SK-N-SH (cell line): Measurements from ENCODE around the gene ABHD2. TPM values are rescaled to one million over a fixed set of nuclear protein-coding genes. Genes with fewer than 3 reads are reported as not detected.

Experiments
- CTCF ChIA-PET: fragments of 300-600, 350-600 bp; formaldehyde crosslinking; extraction: SDS; loops from one replicate; lab custom pipeline; 2021; lab: Yijun Ruan, JAX
- POLR2A ChIA-PET: fragments of 350-600 bp; sonication (Branson Sonifier 250); formaldehyde crosslinking; extraction: SDS; loops from one replicate; lab custom pipeline; 2020; ENCODE audit warnings: antibody characterized with exemption, inconsistent platforms; lab: Yijun Ruan, JAX
- DNase-seq: peaks from one replicate; pipeline ENCODE4 v3.0.0; 2012
- H2AFZ ChIP-seq: fragments of 200-600 bp; sonication (generic); 2 replicates; pipeline ENCODE4 v1.8.1; 2016; ENCODE audit warnings: antibody characterized with exemption, mild to moderate bottlenecking, low read depth
- H3F3A ChIP-seq: fragments of 200-600 bp; sonication (generic); replicated peaks from 2 replicates; pipeline ENCODE3; 2016; ENCODE audit warnings: antibody characterized with exemption, mild to moderate bottlenecking; ENCODE audit not compliant: insufficient read depth
- H3K27ac ChIP-seq, 2 experiments: fragments of 200-500 bp in 1 of 2; fragments of 200-600 bp in 1 of 2; sonication (Bioruptor generic) in 1 of 2; sonication (generic), shearing (Covaris generic) in 1 of 2; 2 replicates each; pipeline versions ENCODE4 v1.5.1 to v1.6.1; 2014 to 2016; ENCODE audit warnings: low read depth in 2 of 2, inconsistent platforms in 1 of 2, low read length in 1 of 2, mild to moderate bottlenecking in 1 of 2, mixed read lengths in 1 of 2
- H3K27me3 ChIP-seq: fragments of 200-600 bp; sonication (generic), shearing (Covaris generic); 2 replicates; pipeline ENCODE4 v1.6.1; 2016; ENCODE audit warnings: mixed run types; ENCODE audit not compliant: insufficient read depth
- H3K36me3 ChIP-seq, 2 experiments: fragments of 200-500 bp in 1 of 2; fragments of 200-600 bp in 1 of 2; sonication (Bioruptor generic) in 1 of 2; sonication (generic) in 1 of 2; replicated peaks in 1 of 2; 2 replicates each; pipeline versions ENCODE3 to v1.5.1; 2014 to 2016; ENCODE audit warnings: low read length in 1 of 2, mild to moderate bottlenecking in 1 of 2; ENCODE audit not compliant: insufficient read depth in 2 of 2, control insufficient read depth in 1 of 2
- H3K4me1 ChIP-seq, 2 experiments: fragments of 200-500 bp in 1 of 2; fragments of 200-600 bp in 1 of 2; sonication (Bioruptor generic) in 1 of 2; sonication (generic), shearing (Covaris generic) in 1 of 2; 2 replicates each; pipeline versions ENCODE4 v1.5.1 to v1.6.1; 2014 to 2016; ENCODE audit warnings: low read depth in 1 of 2, low read length in 1 of 2, mixed run types in 1 of 2; ENCODE audit not compliant: insufficient read depth in 2 of 2, control insufficient read depth in 1 of 2
- H3K4me2 ChIP-seq: fragments of 200-600 bp; sonication (generic), shearing (Covaris generic); 2 replicates; pipeline ENCODE4 v1.6.1; 2017; ENCODE audit warnings: mixed run types
- H3K4me3 ChIP-seq, 2 experiments: fragments of 200-500 bp in 1 of 2; fragments of 200-600 bp in 1 of 2; sonication (Bioruptor generic) in 1 of 2; sonication (generic), shearing (Covaris generic) in 1 of 2; 2 replicates each; pipeline versions ENCODE4 v1.5.1 to v1.8.1; 2014 to 2016; ENCODE audit warnings: low read depth in 2 of 2, inconsistent platforms in 1 of 2, low read length in 1 of 2, mild to moderate bottlenecking in 1 of 2, mixed read lengths in 1 of 2, moderate library complexity in 1 of 2
- H3K79me2 ChIP-seq: fragments of 200-600 bp; sonication (generic); 2 replicates; pipeline ENCODE4 v1.8.1; 2017; ENCODE audit warnings: mild to moderate bottlenecking; ENCODE audit not compliant: insufficient read depth
- H3K9ac ChIP-seq: fragments of 200-600 bp; sonication (generic); 2 replicates; pipeline ENCODE4 v1.6.1; 2017; ENCODE audit warnings: mixed run types
- H3K9me2 ChIP-seq: fragments of 200-600 bp; sonication (generic); 2 replicates; pipeline ENCODE4 v1.6.1; 2017; ENCODE audit warnings: mixed run types
- H3K9me3 ChIP-seq: fragments of 200-600 bp; sonication (generic); 2 replicates; pipeline ENCODE4 v1.6.1; 2017; ENCODE audit warnings: mixed run types, mild to moderate bottlenecking, moderate library complexity
- H4K20me1 ChIP-seq: fragments of 200-600 bp; sonication (generic); 2 replicates; pipeline ENCODE4 v1.6.1; 2017; ENCODE audit warnings: mild to moderate bottlenecking, mixed run types; ENCODE audit not compliant: insufficient read depth
- CTCF ChIP-seq: fragments of 200-600 bp; sonication (generic); IDR thresholded peaks from 2 replicates; pipeline ENCODE4 v1.6.1; 2017; ENCODE audit warnings: antibody characterized with exemption, mild to moderate bottlenecking, moderate library complexity
- ELF1 ChIP-seq: IDR thresholded peaks from 2 replicates; pipeline ENCODE4 v1.4.0; 2012
- EZH2phosphoT487 ChIP-seq: fragments of 200-600 bp; sonication (generic); IDR thresholded peaks from 2 replicates; pipeline ENCODE4 v1.6.1; 2017; ENCODE audit warnings: low read depth, mixed run types, mild to moderate bottlenecking, antibody characterized with exemption, moderate library complexity, borderline replicate concordance
- GATA2 ChIP-seq: sonication (generic); formaldehyde crosslinking; IDR thresholded peaks from 2 replicates; pipeline ENCODE4 v1.5.0; 2020; ENCODE audit warnings: mild to moderate bottlenecking, missing genetic modification reagents
- IRF3 ChIP-seq: fragments of 150-350 bp; IDR thresholded peaks from 2 replicates; pipeline ENCODE4 v1.6.1; 2016; ENCODE audit warnings: mild to moderate bottlenecking, low read depth, low read length
- MAX ChIP-seq: IDR thresholded peaks from 2 replicates; pipeline ENCODE4 v1.4.0; 2012; ENCODE audit warnings: low read depth
- PBX3 ChIP-seq: IDR thresholded peaks from 2 replicates; pipeline ENCODE4; 2012
- RCOR1 ChIP-seq: fragments of 150-350 bp; IDR thresholded peaks from 2 replicates; pipeline ENCODE4 v1.6.1; 2017; ENCODE audit warnings: antibody characterized with exemption, low read length
- REST ChIP-seq: IDR thresholded peaks from 2 replicates; pipeline ENCODE4 v1.6.1; 2012; ENCODE audit warnings: mild to moderate bottlenecking, low read depth, low read length, moderate library complexity
- YY1 ChIP-seq: IDR thresholded peaks from 2 replicates; pipeline ENCODE4 v1.4.0; 2012; ENCODE audit warnings: low read depth, mild to moderate bottlenecking
- ZBTB33 ChIP-seq: IDR thresholded peaks from 2 replicates; pipeline ENCODE4 v1.4.0; 2012; ENCODE audit warnings: low read depth, borderline replicate concordance
- WGBS: methylation state at CpG from one replicate; pipeline ENCODE4 v1.1.6; 2017; ENCODE audit warnings: low lambda C conversion rate; 5-methylcytosine and 5-hydroxymethylcytosine counted together
- polyA plus RNA-seq, 3 experiments: library from polyadenylated mRNA; depleted of rRNA; stranded (reverse); fragments of >200 nt; gene quantifications; 2 replicates each; pipeline ENCODE4 v1.2.3, GENCODE V29; 2012

Gene ABHD2
- polyA plus RNA-seq, 1 of the 3 experiments (the other 2 are of a cell fraction) = 19.2 TPM

GRCh38 chr15:89071471-89071870 lies 16.8 kb upstream of the ABHD2 start:
- H3K4me3 ChIP-seq = no peak overlapping the region
- ChIA-PET POLR2A (no interaction called here), CTCF (interaction anchor here (0.7 to 4.2 kb wide), 4 partner anchors 14 to 135 kb away, joined by 3 to 21 read pairs (median 14); no protein-coding TSS in a partner anchor)
- no peak overlapping the region for H3K4me2 ChIP-seq
- TF ChIP-seq ELF1 = no peak
- no peak for TF ChIP-seq IRF3
- no peak for TF ChIP-seq PBX3
- no peak for TF ChIP-seq YY1
- TF ChIP-seq CTCF = no peak
- TF ChIP-seq EZH2phosphoT487 = no peak
- TF ChIP-seq ZBTB33 = no peak
- no peak for TF ChIP-seq MAX
- no peak for TF ChIP-seq RCOR1
- TF ChIP-seq GATA2 = no peak
- TF ChIP-seq REST = no peak
- H3F3A ChIP-seq = no peaks in the 10 kb centered on the region
- 69% methylated on average over 4 of the region's 4 CpGs for WGBS
- no peaks in the 10 kb centered on the region for H3K79me2 ChIP-seq
- H2AFZ ChIP-seq = no peak overlapping the region
- H3K4me1 ChIP-seq = no peaks in the 10 kb centered on the region
- H4K20me1 ChIP-seq = no peaks in the 10 kb centered on the region
- no peak overlapping the region for H3K9ac ChIP-seq
- no peak overlapping the region for H3K27ac ChIP-seq
- H3K27me3 ChIP-seq = no peaks in the 10 kb centered on the region
- no peak for DNase-seq
- no peaks in the 10 kb centered on the region for H3K36me3 ChIP-seq
- H3K9me3 ChIP-seq = 0 out of 2 replicates have a peak, but pooled peaks cover 3% of the 10 kb centered on the region
- H3K9me2 ChIP-seq = no peaks in the 10 kb centered on the region
